IMR-90 (cell line): ENCODE measurements around the gene HSD17B11. TPM values are rescaled to one million over a fixed set of nuclear protein-coding genes. Genes with fewer than 3 reads are reported as not detected.

Source experiments
- ATAC-seq: fragments of 200-7000 bp; cut with Tn5 transposase; 2 replicates; pipeline ENCODE4 v1.9.1; 2020; ENCODE audit warnings: low read depth, mild to moderate bottlenecking, moderate library complexity
- BruUV-seq: library from RNA; stranded (reverse); fragments of 400-500 nt; replicated peaks from 2 replicates; lab custom pipeline; 2021; lab: Mats Ljungman, UMichigan
- CTCF ChIA-PET: fragments of 300-600 bp; formaldehyde crosslinking; extraction: SDS; loops from one replicate; lab custom pipeline; 2021; ENCODE audit warnings: antibody characterized with exemption; lab: Yijun Ruan, JAX
- POLR2A ChIA-PET: fragments of 300-600 bp; sonication (Branson Sonifier 250); formaldehyde crosslinking; loops from one replicate; lab custom pipeline; 2022; ENCODE audit warnings: antibody characterized with exemption; ENCODE audit not compliant: unreplicated experiment; lab: Charles Lee
- DNase-seq: peaks from one replicate; pipeline ENCODE4 v3.0.0; 2013
- H2AFZ ChIP-seq: replicated peaks from 2 replicates; pipeline ENCODE3; 2013; ENCODE audit warnings: low read length, mild to moderate bottlenecking; ENCODE audit not compliant: poor library complexity
- H2AK5ac ChIP-seq: 2 replicates; pipeline ENCODE4 v1.6.1; 2013; ENCODE audit warnings: low read depth, low read length, inconsistent platforms
- H2AK9ac ChIP-seq: replicated peaks from 2 replicates; pipeline ENCODE3; 2013; ENCODE audit warnings: mild to moderate bottlenecking, low read depth, low read length, moderate library complexity; ENCODE audit not compliant: poor library complexity
- H2BK120ac ChIP-seq: 2 replicates; pipeline ENCODE4 v1.6.1; 2013; ENCODE audit warnings: low read depth, low read length, inconsistent platforms
- H2BK15ac ChIP-seq: 3 replicates; pipeline ENCODE4 v1.6.1; 2013; ENCODE audit warnings: low read depth, low read length, inconsistent platforms
- H2BK20ac ChIP-seq: 2 replicates; pipeline ENCODE4 v1.6.1; 2013; ENCODE audit warnings: low read depth, mild to moderate bottlenecking, inconsistent platforms, low read length, moderate library complexity
- H2BK5ac ChIP-seq: 2 replicates; pipeline ENCODE4 v1.6.1; 2013; ENCODE audit warnings: mild to moderate bottlenecking, low read depth, low read length, inconsistent platforms; ENCODE audit not compliant: poor library complexity, severe bottlenecking
- H3K14ac ChIP-seq: replicated peaks from 2 replicates; pipeline ENCODE4 v1.6.1; 2013; ENCODE audit warnings: low read depth, low read length, inconsistent platforms
- H3K18ac ChIP-seq: 2 replicates; pipeline ENCODE4 v1.6.1; 2013; ENCODE audit warnings: low read depth, low read length, control low read depth
- H3K23ac ChIP-seq: 2 replicates; pipeline ENCODE4 v1.6.1; 2013; ENCODE audit warnings: low read depth, low read length, inconsistent platforms
- H3K27ac ChIP-seq: 2 replicates; pipeline ENCODE4 v1.5.1; 2013; ENCODE audit warnings: mild to moderate bottlenecking, control low read depth, low read length; ENCODE audit not compliant: insufficient read depth
- H3K27me3 ChIP-seq: 2 replicates; pipeline ENCODE4 v1.6.1; 2013; ENCODE audit warnings: low read length; ENCODE audit not compliant: control insufficient read depth, insufficient read depth
- H3K36me3 ChIP-seq: 2 replicates; pipeline ENCODE4 v1.6.1; 2013; ENCODE audit warnings: low read length, mixed read lengths; ENCODE audit not compliant: control insufficient read depth, insufficient read depth
- H3K4ac ChIP-seq: 2 replicates; pipeline ENCODE4 v1.6.1; 2013; ENCODE audit warnings: low read depth, low read length, inconsistent platforms
- H3K4me1 ChIP-seq: 2 replicates; pipeline ENCODE4 v1.6.1; 2013; ENCODE audit warnings: low read length, mixed read lengths; ENCODE audit not compliant: control insufficient read depth, insufficient read depth
- H3K4me2 ChIP-seq: 2 replicates; pipeline ENCODE4 v1.6.1; 2013; ENCODE audit warnings: low read depth, mild to moderate bottlenecking, control low read depth, low read length, moderate library complexity
- H3K4me3 ChIP-seq: 2 replicates; pipeline ENCODE4 v1.5.1; 2013; ENCODE audit warnings: low read depth, mild to moderate bottlenecking, control low read depth, low read length, moderate library complexity; ENCODE audit not compliant: insufficient read depth
- H3K56ac ChIP-seq: 2 replicates; pipeline ENCODE4 v1.6.1; 2013; ENCODE audit warnings: low read length, inconsistent platforms; ENCODE audit not compliant: insufficient read depth; ENCODE audit errors: extremely low read depth
- H3K79me1 ChIP-seq, 2 experiments: 2 replicates each; pipeline ENCODE4 v1.6.1; 2013; ENCODE audit warnings: low read length in 2 of 2, inconsistent platforms in 1 of 2, low read depth in 1 of 2
- H3K9ac ChIP-seq: 2 replicates; pipeline ENCODE4 v1.6.1; 2013; ENCODE audit warnings: low read depth, low read length, control low read depth
- H3K9me1 ChIP-seq: 2 replicates; pipeline ENCODE4 v1.6.1; 2013; ENCODE audit warnings: low read length, inconsistent platforms; ENCODE audit not compliant: insufficient read depth
- H3K9me3 ChIP-seq: 2 replicates; pipeline ENCODE4 v1.6.1; 2013; ENCODE audit warnings: low read length; ENCODE audit not compliant: control insufficient read depth, insufficient read depth
- H4K20me1 ChIP-seq: 2 replicates; pipeline ENCODE4 v1.6.1; 2013; ENCODE audit warnings: low read length, inconsistent platforms; ENCODE audit not compliant: insufficient read depth
- H4K5ac ChIP-seq: 2 replicates; pipeline ENCODE4 v1.6.1; 2013; ENCODE audit warnings: mild to moderate bottlenecking, low read depth, low read length, control low read depth
- H4K8ac ChIP-seq, 2 experiments: 2 replicates each; pipeline ENCODE4 v1.6.1; 2013; ENCODE audit warnings: low read depth in 2 of 2, low read length in 2 of 2, control low read depth in 1 of 2, inconsistent platforms in 1 of 2
- H4K91ac ChIP-seq: 2 replicates; pipeline ENCODE4 v1.6.1; 2013; ENCODE audit warnings: low read depth, low read length, inconsistent platforms; ENCODE audit not compliant: insufficient read depth
- BHLHE40 ChIP-seq: fragments of 150-350 bp; IDR thresholded peaks from 2 replicates; pipeline ENCODE4 v1.6.1; 2016; ENCODE audit warnings: mild to moderate bottlenecking, low read depth, low read length
- CEBPB ChIP-seq: IDR thresholded peaks from 2 replicates; pipeline ENCODE4 v1.6.1; 2012; ENCODE audit warnings: low read depth, low read length, improper control_type of control experiment
- CHD1 ChIP-seq: IDR thresholded peaks from 2 replicates; pipeline ENCODE4 v1.6.1; 2012; ENCODE audit warnings: low read depth, low read length, improper control_type of control experiment
- CTCF ChIP-seq: conservative IDR thresholded peaks from 2 replicates; pipeline ENCODE4 v1.5.1; 2012; ENCODE audit warnings: mild to moderate bottlenecking, low read depth, low read length, improper control_type of control experiment
- MAFK ChIP-seq: IDR thresholded peaks from 2 replicates; pipeline ENCODE4 v1.6.1; 2012; ENCODE audit warnings: low read depth, low read length, improper control_type of control experiment
- MAZ ChIP-seq: IDR thresholded peaks from 2 replicates; pipeline ENCODE4 v1.6.1; 2012; ENCODE audit warnings: low read depth, mild to moderate bottlenecking, low read length, improper control_type of control experiment, moderate library complexity, borderline replicate concordance
- MXI1 ChIP-seq: IDR thresholded peaks from 2 replicates; pipeline ENCODE4 v1.6.1; 2012; ENCODE audit warnings: low read depth, mild to moderate bottlenecking, low read length, moderate library complexity, borderline replicate concordance
- NFE2L2 ChIP-seq: fragments of 150-350 bp; IDR thresholded peaks from 2 replicates; pipeline ENCODE4 v1.6.1; 2016; ENCODE audit warnings: low read depth, mild to moderate bottlenecking, low read length
- POLR2A ChIP-seq: IDR thresholded peaks from 2 replicates; pipeline ENCODE4 v1.6.1; 2012; ENCODE audit warnings: mild to moderate bottlenecking, low read depth, low read length
- RAD21 ChIP-seq: IDR thresholded peaks from 2 replicates; pipeline ENCODE4 v1.6.1; 2012; ENCODE audit warnings: low read length, improper control_type of control experiment
- RCOR1 ChIP-seq: IDR thresholded peaks from 2 replicates; pipeline ENCODE4 v1.6.1; 2012; ENCODE audit warnings: mild to moderate bottlenecking, low read length, improper control_type of control experiment; ENCODE audit not compliant: insufficient replicate concordance
- RFX5 ChIP-seq: IDR thresholded peaks from 2 replicates; pipeline ENCODE4 v1.8.0; 2012; ENCODE audit warnings: low read depth, mild to moderate bottlenecking, low read length, moderate library complexity
- USF2 ChIP-seq: fragments of 150-350 bp; IDR thresholded peaks from 2 replicates; pipeline ENCODE4 v1.6.1; 2017; ENCODE audit warnings: mild to moderate bottlenecking, antibody characterized with exemption, low read length, low read depth
- WGBS, 2 experiments: methylation state at CpG; one replicate each; pipeline versions ENCODE4 v1.1.5 to v1.1.7; 2013; ENCODE audit warnings: missing lambda C conversion rate in 2 of 2; ENCODE audit not compliant: insufficient read length in 1 of 2; ENCODE audit errors: extremely low coverage in 2 of 2; 5-methylcytosine and 5-hydroxymethylcytosine counted together
- dilution Hi-C: fragments of 300-500 bp; cut with HindIII; formaldehyde crosslinking; loops from one replicate; pipeline ENCODE4 v1.14.3; 2018; ENCODE audit warnings: low sequenced_read_pairs; ENCODE audit not compliant: unreplicated experiment
- in situ Hi-C: fragments of 300-500 bp; cut with MboI; formaldehyde crosslinking; loops from 3 replicates; pipeline ENCODE4 v1.14.3; 2019; ENCODE audit warnings: low sequenced_read_pairs, inconsistent platforms, mixed read lengths
- intact Hi-C: fragments of 100-400 bp; cut with micrococcal nuclease; formaldehyde crosslinking; loops from 2 replicates; pipeline ENCODE4 v1.10.0; 2022
- polyA plus RNA-seq, 3 experiments: library from polyadenylated mRNA; depleted of rRNA; stranded (reverse); fragments of >200 nt; gene quantifications; 2 replicates each; pipeline ENCODE4 v1.2.3, GENCODE V29; 2012; ENCODE audit warnings: low replicate concordance in 1 of 3
- total RNA-seq: library from RNA; depleted of rRNA; stranded (reverse); fragments of >200 nt; gene quantifications from 2 replicates; pipeline ENCODE4 v1.2.3, GENCODE V29; 2012
- TF ChIP-seq, protein P1 (sequence below): fragments of 150-350 bp; IDR thresholded peaks from 2 replicates; pipeline ENCODE4 v1.6.1; 2016; ENCODE audit warnings: low read depth, mild to moderate bottlenecking, low read length, moderate library complexity, borderline replicate concordance

Gene HSD17B11
- total and polyA plus RNA-seq, 2 of the 4 experiments (the other 2 are of a cell fraction), result 11.3 to 12.0 TPM

GRCh38 chr4:87311684-87312083, 79.3 kb downstream of the HSD17B11 start:
- Histone ChIP-seq H4K8ac (no peak overlapping the region), H4K20me1 (no peaks in the 10 kb centered on the region), H2AK9ac (no peak overlapping the region), H3K18ac (no peak overlapping the region), H3K14ac (no peak overlapping the region), H2BK15ac (no peak overlapping the region), H2BK20ac (no peak overlapping the region), H3K4me2 (no peak overlapping the region), H4K5ac (no peak overlapping the region), H3K4me3 (no peak overlapping the region), H3K36me3 (no peaks in the 10 kb centered on the region), H3K79me1 (no peaks in the 10 kb centered on the region), H2AK5ac (no peak overlapping the region), H3K56ac (no peak overlapping the region), H3K4me1 (no peaks in the 10 kb centered on the region), H3K27ac (no peak overlapping the region), H3K4ac (no peak overlapping the region), H3K23ac (no peak overlapping the region), H2AFZ (no peak overlapping the region), H3K9ac (no peak overlapping the region), H3K9me3 (no peaks in the 10 kb centered on the region), H4K91ac (no peak overlapping the region), H2BK5ac (no peak overlapping the region), H3K27me3 (no peaks in the 10 kb centered on the region), H2BK120ac (no peak overlapping the region), H3K9me1 (no peaks in the 10 kb centered on the region)
- ATAC-seq (no peak), DNase-seq (no peak)
- CTCF ChIA-PET, result no interaction called here
- intact Hi-C loops (no loop called here), in situ Hi-C loops (no loop called here), dilution Hi-C loops (no loop called here)
- BruUV-seq, result no TSS peak
- TF ChIP-seq MXI1, result no peak
- TF ChIP-seq MAZ, result no peak
- TF ChIP-seq RAD21, result no peak
- no peak for TF ChIP-seq POLR2A
- no peak for TF ChIP-seq RCOR1
- no peak for TF ChIP-seq MAFK
- TF ChIP-seq CTCF, result no peak
- TF ChIP-seq CHD1, result no peak
- no peak for TF ChIP-seq BHLHE40
- TF ChIP-seq, protein P1, sequence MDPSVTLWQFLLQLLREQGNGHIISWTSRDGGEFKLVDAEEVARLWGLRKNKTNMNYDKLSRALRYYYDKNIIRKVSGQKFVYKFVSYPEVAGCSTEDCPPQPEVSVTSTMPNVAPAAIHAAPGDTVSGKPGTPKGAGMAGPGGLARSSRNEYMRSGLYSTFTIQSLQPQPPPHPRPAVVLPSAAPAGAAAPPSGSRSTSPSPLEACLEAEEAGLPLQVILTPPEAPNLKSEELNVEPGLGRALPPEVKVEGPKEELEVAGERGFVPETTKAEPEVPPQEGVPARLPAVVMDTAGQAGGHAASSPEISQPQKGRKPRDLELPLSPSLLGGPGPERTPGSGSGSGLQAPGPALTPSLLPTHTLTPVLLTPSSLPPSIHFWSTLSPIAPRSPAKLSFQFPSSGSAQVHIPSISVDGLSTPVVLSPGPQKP, result no peak
- no peak for TF ChIP-seq USF2
- TF ChIP-seq NFE2L2, result no peak
- TF ChIP-seq CEBPB, result no peak
- no peak for TF ChIP-seq RFX5
- WGBS, 2 experiments, result 100% methylated on average over 1 of the region's 3 CpGs; no CpG with 5 or more reads in 1 of the 2 experiments
- POLR2A ChIA-PET, result no interaction called here
